Activated naive CD4-positive, alpha-beta T cell treated with anti-CD3 and anti-CD28 coated beads, Interleukin-2, amount 50 U/mL, for 16 hours (primary cell): ENCODE results near the gene PLSCR2.
"Not testable (repeated sequence)": the region's sequence is repeated elsewhere in the genome, so short reads cannot be mapped to it uniquely, and the experiment has no call there.

Experiments used
- DNase-seq: peaks from one replicate; pipeline ENCODE4 v3.0.0-alpha.2; 2020

PLSCR2 gene

GRCh38 chr3:146476094-146476740, 6.9 kb upstream of the PLSCR2 start:
- no peak for DNase-seq

- DNase-seq, result not testable (repeated sequence)
Observed at GRCh38 chr3:146474976-146475375, 5.6 kb upstream of the PLSCR2 start.

GRCh38 chr3:146473726-146474125, 4.4 kb upstream of the PLSCR2 start:
- no peak for DNase-seq

GRCh38 chr3:146472611-146473010, 3.2 kb upstream of the PLSCR2 start:
- no peak for DNase-seq

- DNase-seq, result no peak
Observed at GRCh38 chr3:146471012-146471411, 1.7 kb upstream of the PLSCR2 start.

- DNase-seq, result no peak
Observed at GRCh38 chr3:146470425-146470990, 1.1 kb upstream of the PLSCR2 start.

GRCh38 chr3:146468671-146469149, 651 bp downstream of the PLSCR2 start:
- no peak for DNase-seq

- no peak for DNase-seq
Observed at GRCh38 chr3:146468234-146468633, 1.1 kb downstream of the PLSCR2 start.

GRCh38 chr3:146466604-146467003, 2.8 kb downstream of the PLSCR2 start:
- DNase-seq, result no peak

- DNase-seq, result no peak
Observed at GRCh38 chr3:146465693-146466465, 3.5 kb downstream of the PLSCR2 start.

GRCh38 chr3:146464783-146465182, 4.6 kb downstream of the PLSCR2 start:
- DNase-seq, result no peak

GRCh38 chr3:146464005-146464595, 5.3 kb downstream of the PLSCR2 start:
- DNase-seq, result no peak

- no peak for DNase-seq
Observed at GRCh38 chr3:146454796-146455195, 14.6 kb downstream of the PLSCR2 start.

GRCh38 chr3:146449613-146450012, 19.7 kb downstream of the PLSCR2 start:
- DNase-seq, result no peak

GRCh38 chr3:146449076-146449475, 20.3 kb downstream of the PLSCR2 start:
- no peak for DNase-seq

- no peak for DNase-seq
Observed at GRCh38 chr3:146446026-146446425, 23.3 kb downstream of the PLSCR2 start.

- not testable (repeated sequence) for DNase-seq
Observed at GRCh38 chr3:146440310-146440709, 29.1 kb downstream of the PLSCR2 start.

- no peak for DNase-seq
Observed at GRCh38 chr3:146432066-146432465, 37.3 kb downstream of the PLSCR2 start.

- no peak for DNase-seq
Observed at GRCh38 chr3:146431240-146431639, 38.1 kb downstream of the PLSCR2 start.

- DNase-seq, result no peak
Observed at GRCh38 chr3:146425341-146425740, 44.0 kb downstream of the PLSCR2 start.

- DNase-seq, result no peak
Observed at GRCh38 chr3:146421819-146422759, 47.3 kb downstream of the PLSCR2 start.

GRCh38 chr3:146416366-146416765, 53.0 kb downstream of the PLSCR2 start:
- DNase-seq, result no peak
